GM12878 (cell line): ENCODE data around the gene RBM10. TPM values are rescaled to one million over a fixed set of nuclear protein-coding genes. Genes with fewer than 3 reads are reported as not detected.
A peak's percentile ranks its signal among the peaks of the same experiment; 100 is the strongest.

Experiments
- ATAC-seq: fragments of 200-7000 bp; cut with Tn5 transposase; 3 replicates; pipeline ENCODE4 v1.9.1; 2020; ENCODE audit warnings: mild to moderate bottlenecking, moderate library complexity
- BruUV-seq: library from RNA; stranded (reverse); fragments of 400-500 nt; replicated peaks from 2 replicates; lab custom pipeline; 2021; lab: Mats Ljungman, UMichigan
- CTCF ChIA-PET: fragments of 300-600 bp; sonication (Branson Sonifier 250); formaldehyde crosslinking; extraction: SDS; loops from one replicate; lab custom pipeline; 2021; ENCODE audit warnings: inconsistent platforms; lab: Yijun Ruan, JAX
- POLR2A ChIA-PET: fragments of 350-600 bp; formaldehyde crosslinking; extraction: SDS; loops from one replicate; lab custom pipeline; 2021; ENCODE audit warnings: inconsistent platforms; lab: Charles Lee
- RAD21 ChIA-PET: fragments of 300-600 bp; sonication (Branson Sonifier 250); formaldehyde crosslinking; loops from one replicate; lab custom pipeline; 2023; ENCODE audit warnings: antibody characterized with exemption; ENCODE audit not compliant: unreplicated experiment; lab: Charles Lee
- SMC1A ChIA-PET: fragments of 300-600 bp; sonication (Branson Sonifier 250); formaldehyde crosslinking; loops from one replicate; lab custom pipeline; 2023; ENCODE audit not compliant: unreplicated experiment, uncharacterized antibody; lab: Charles Lee
- DNase-seq: peaks from one replicate; pipeline ENCODE4 v3.0.0-alpha.2; 2011; ENCODE audit warnings: low read depth, low spot score
- FAIRE-seq: peaks from 3 replicates; lab custom pipeline; 2011; peaks lifted over from hg19 to GRCh38; lab: Jason Lieb, UNC
- H2AFZ ChIP-seq: 2 replicates; pipeline ENCODE4 v1.6.0; 2011; ENCODE audit warnings: low read depth, low read length, control low read depth; ENCODE audit not compliant: control insufficient read depth
- H3K27ac ChIP-seq: 2 replicates; pipeline ENCODE4 v1.5.1; 2011; ENCODE audit warnings: control low read depth; ENCODE audit not compliant: control insufficient read depth, insufficient read depth
- H3K27me3 ChIP-seq, 2 experiments: replicated peaks in 1 of 2; 2 replicates each; pipeline versions ENCODE4 v1.6.0 to v1.6.1; 2011; ENCODE audit warnings: low read length in 1 of 2; ENCODE audit not compliant: control insufficient read depth in 2 of 2, insufficient read depth in 2 of 2
- H3K36me3 ChIP-seq, 2 experiments: 2 replicates each; pipeline ENCODE4 v1.5.1; 2011; ENCODE audit warnings: low read length in 1 of 2; ENCODE audit not compliant: control insufficient read depth in 2 of 2, insufficient read depth in 2 of 2
- H3K4me1 ChIP-seq: 2 replicates; pipeline ENCODE4 v1.6.1; 2011; ENCODE audit warnings: mild to moderate bottlenecking, low read length, moderate library complexity, mixed read lengths; ENCODE audit not compliant: control insufficient read depth, insufficient read depth
- H3K4me2 ChIP-seq: 2 replicates; pipeline ENCODE4 v1.6.0; 2011; ENCODE audit warnings: control low read depth; ENCODE audit not compliant: control insufficient read depth, insufficient read depth
- H3K4me3 ChIP-seq: fragments of 200-600 bp; sonication (generic); 2 replicates; pipeline ENCODE4 v1.5.1; 2016
- H3K79me2 ChIP-seq: 2 replicates; pipeline ENCODE4 v1.6.0; 2011; ENCODE audit warnings: low read length; ENCODE audit not compliant: control insufficient read depth, insufficient read depth
- H3K9ac ChIP-seq: 2 replicates; pipeline ENCODE4 v1.8.0; 2011; ENCODE audit warnings: low read length, control low read depth, mixed read lengths; ENCODE audit not compliant: control insufficient read depth, insufficient read depth
- H3K9me3 ChIP-seq: replicated peaks from 3 replicates; pipeline ENCODE4 v1.5.1; 2011; ENCODE audit warnings: mild to moderate bottlenecking, low read length; ENCODE audit not compliant: control insufficient read depth, insufficient read depth
- H4K20me1 ChIP-seq: 2 replicates; pipeline ENCODE4 v1.6.0; 2011; ENCODE audit not compliant: control insufficient read depth, insufficient read depth
- BCL11A ChIP-seq: IDR thresholded peaks from 2 replicates; pipeline ENCODE4 v1.6.1; 2011; ENCODE audit warnings: low read depth, low read length
- FOS ChIP-seq: IDR thresholded peaks from 3 replicates; pipeline ENCODE4 v1.6.1; 2011; ENCODE audit warnings: borderline replicate concordance; ENCODE audit not compliant: insufficient read length; ENCODE audit errors: extremely low read depth
- FOXK2 ChIP-seq: fragments of 450-650 bp; IDR thresholded peaks from 2 replicates; pipeline ENCODE4 v1.6.1; 2017; ENCODE audit warnings: mild to moderate bottlenecking, moderate library complexity
- NFIC ChIP-seq: IDR thresholded peaks from 2 replicates; pipeline ENCODE4 v1.6.1; 2012; ENCODE audit warnings: low read depth, mild to moderate bottlenecking, inconsistent platforms, low read length, moderate library complexity
- NFYA ChIP-seq: IDR thresholded peaks from 2 replicates; pipeline ENCODE4 v1.6.1; 2011; ENCODE audit warnings: low read depth, mild to moderate bottlenecking, low read length, improper control_type of control experiment, borderline replicate concordance
- SMARCA5 ChIP-seq: fragments of 450-650 bp; IDR thresholded peaks from 2 replicates; pipeline ENCODE4 v1.6.1; 2017; ENCODE audit warnings: mild to moderate bottlenecking
- ZNF217 ChIP-seq: fragments of 450-650 bp; IDR thresholded peaks from 2 replicates; pipeline ENCODE4 v1.6.1; 2017; ENCODE audit warnings: antibody characterized with exemption, mild to moderate bottlenecking
- ZNF274 ChIP-seq: IDR thresholded peaks from one replicate; pipeline ENCODE4 v1.8.0; 2011; ENCODE audit not compliant: insufficient read length, insufficient read depth
- ZNF384 ChIP-seq: IDR thresholded peaks from 2 replicates; pipeline ENCODE4 v1.6.1; 2012; ENCODE audit warnings: low read depth, mild to moderate bottlenecking, low read length, improper control_type of control experiment, borderline replicate concordance
- ZSCAN29 ChIP-seq: fragments of 450-650 bp; IDR thresholded peaks from 2 replicates; pipeline ENCODE4 v1.6.1; 2017; ENCODE audit warnings: mild to moderate bottlenecking, moderate library complexity
- WGBS: methylation state at CpG from one replicate; pipeline ENCODE4 v1.1.6; 2016; ENCODE audit warnings: low lambda C conversion rate; ENCODE audit not compliant: insufficient replicate concordance, insufficient coverage; ENCODE audit errors: missing lambda C conversion rate; 5-methylcytosine and 5-hydroxymethylcytosine counted together
- in situ Hi-C: fragments of 300-500 bp; cut with MboI; formaldehyde crosslinking; loops from 9 replicates; pipeline ENCODE4 v1.14.3; 2018; ENCODE audit warnings: mixed read lengths
- intact Hi-C: fragments of 100-400 bp; cut with micrococcal nuclease; formaldehyde crosslinking; loops from one replicate; pipeline ENCODE4 v1.14.2; 2022; ENCODE audit not compliant: unreplicated experiment
- polyA plus RNA-seq, 11 experiments: library from polyadenylated mRNA; depleted of rRNA in 4 of 11; unstranded in 6 of 11; stranded (reverse) in 5 of 11; fragments of >200 nt; fragmentation: Nextera tagmentation in 4 of 11; fragmentation: Illumina TruSeq in 1 of 11; extraction: Ambion mirVana in 4 of 11; extraction: Trizol in 1 of 11; gene quantifications; 1 replicate in 1 of 11; 2 replicates in 10 of 11; pipeline versions ENCODE4 v1.2.1 to v1.2.3, GENCODE V29; 2011 to 2016; ENCODE audit warnings: inconsistent platforms in 2 of 11, missing spikeins in 2 of 11, low read depth in 1 of 11
- total RNA-seq, 4 experiments: library from RNA; depleted of rRNA in 3 of 4; stranded (reverse); fragments of >200 nt in 3 of 4; fragmentation: Illumina TruSeq in 1 of 4; extraction: Trizol in 1 of 4; gene quantifications; 2 replicates each; pipeline versions ENCODE4 v1.2.1 to v1.2.3, GENCODE V29; 2013 to 2021

RBM10 gene
- total and polyA plus RNA-seq, 10 of the 15 experiments (the other 5 are each of a cell fraction or from before 2014, with no cell fraction given) = 1.4 to 60.0 (median 29.8) TPM

GRCh38 chrX:47196098-47196497 lies 51.1 kb downstream of the RBM10 start (continued):
- no peak for TF ChIP-seq NFIC
- TF ChIP-seq NFYA = no peak
- TF ChIP-seq ZNF274 = no peak
- no peak for TF ChIP-seq ZSCAN29
- no peak for TF ChIP-seq SMARCA5
- TF ChIP-seq FOXK2 = no peak
- no peak for TF ChIP-seq ZNF217

GRCh38 chrX:47197526-47197925 lies 52.5 kb downstream of the RBM10 start:
- in situ Hi-C loops (loop anchor here (5.0 to 10.0 kb wide), 2 partner anchors 325 to 457 kb away; partner anchors contain the start of genes ELK1 and UXT), intact Hi-C loops (no loop called here)
- FAIRE-seq (no peak), DNase-seq (no peak), ATAC-seq (no peak)
- H3K4me3 ChIP-seq = no peak overlapping the region
- H3K27ac ChIP-seq = no peak overlapping the region
- H3K9ac ChIP-seq = no peak overlapping the region
- ChIA-PET POLR2A (no interaction called here), SMC1A (no interaction called here), CTCF (no interaction called here), RAD21 (no interaction called here)
- peaks cover 9% of the 10 kb centered on the region; the same call in 1 of the 2 replicates for H4K20me1 ChIP-seq
- H3K4me1 ChIP-seq = peaks cover 13% of the 10 kb centered on the region
- peak overlapping the region; percentile 13; the same call in 1 of the 2 replicates for H3K4me2 ChIP-seq
- H3K79me2 ChIP-seq = peaks cover 46% of the 10 kb centered on the region
- no TSS peak for BruUV-seq
- no peak for TF ChIP-seq ZNF384
- no peak for TF ChIP-seq FOS
- no peak for TF ChIP-seq BCL11A
- no peak for TF ChIP-seq ZNF274
- peaks cover 30 to 32% of the 10 kb centered on the region in 2 experiments; a peak in 3 of 4 replicates for H3K36me3 ChIP-seq
- WGBS = 88% methylated on average over 7 of the region's 7 CpGs
- no peaks in the 10 kb centered on the region for H3K27me3 ChIP-seq
- no peak overlapping the region for H2AFZ ChIP-seq
- no peaks in the 10 kb centered on the region for H3K9me3 ChIP-seq
